ENCODE results near the gene MGME1. TPM values are rescaled to one million over a fixed set of nuclear protein-coding genes. Genes with fewer than 3 reads are reported as not detected.

MGME1 gene
- total RNA-seq, 1 experiment from 2014 or later, result 50.5 TPM

- H3K4me3 Mint-ChIP-seq (ENCODE audit: unreplicated experiment), result no peak overlapping the region
- no peaks in the 10 kb centered on the region for H3K9me3 Mint-ChIP-seq (ENCODE audit: unreplicated experiment)
- Histone ChIP-seq H3K4me3 (ENCODE audit: low read depth, low read length) (no peak overlapping the region), H3K9me3 (no peaks in the 10 kb centered on the region), H3K36me3 (ENCODE audit: control insufficient read depth, insufficient read depth, low read length) (no peaks in the 10 kb centered on the region; the same call in 1 of the 2 replicates), H3K4me1 (peaks cover 20% of the 10 kb centered on the region), H3K27me3 (replicated peaks; ENCODE audit: control insufficient read depth, insufficient read depth, low read length) (no peaks in the 10 kb centered on the region)
- H3K4me1 Mint-ChIP-seq (ENCODE audit: low read depth, unreplicated experiment), result peaks cover 3% of the 10 kb centered on the region
- no peak for TF ChIP-seq CTCF (IDR thresholded peaks at IDR 0.05; ENCODE audit: insufficient read depth in 1 of 2, low read depth in 1 of 2, low read length in 1 of 2, severe bottlenecking in 1 of 2, unreplicated experiment in 1 of 2)
- no peak for DNase-seq
- no peaks in the 10 kb centered on the region for H3K27me3 Mint-ChIP-seq (ENCODE audit: insufficient read depth, unreplicated experiment)
- intact Hi-C loops (cut with micrococcal nuclease; ENCODE audit: unreplicated experiment), result no loop called here
- peaks cover 6% of the 10 kb centered on the region for H3K36me3 Mint-ChIP-seq (ENCODE audit: insufficient read depth, unreplicated experiment)
- no TSS peak for BruUV-seq (replicated peaks)
- H3K27ac Mint-ChIP-seq (ENCODE audit: unreplicated experiment), result no peak overlapping the region
- ChIA-PET POLR2A (no interaction called here), CTCF (no interaction called here)
Measured at GRCh38 chr20:17921774-17922173, 47.0 kb upstream of the MGME1 start.

- Mint-ChIP-seq H3K4me3 (ENCODE audit: unreplicated experiment) (no peak overlapping the region), H3K4me1 (ENCODE audit: low read depth, unreplicated experiment) (peaks cover 34% of the 10 kb centered on the region), H3K27me3 (ENCODE audit: insufficient read depth, unreplicated experiment) (no peaks in the 10 kb centered on the region), H3K9me3 (ENCODE audit: unreplicated experiment) (no peaks in the 10 kb centered on the region), H3K27ac (ENCODE audit: unreplicated experiment) (no peak overlapping the region), H3K36me3 (ENCODE audit: insufficient read depth, unreplicated experiment) (peaks cover 12% of the 10 kb centered on the region)
- no TSS peak for BruUV-seq (replicated peaks)
- POLR2A ChIA-PET, result no interaction called here
- DNase-seq, result peak in 1 of 2 experiments; percentile 66
- Histone ChIP-seq H3K27me3 (replicated peaks; ENCODE audit: control insufficient read depth, insufficient read depth, low read length) (no peaks in the 10 kb centered on the region), H3K36me3 (ENCODE audit: control insufficient read depth, insufficient read depth, low read length) (no peaks in the 10 kb centered on the region; the same call in 1 of the 2 replicates), H3K9me3 (no peaks in the 10 kb centered on the region), H3K4me3 (ENCODE audit: low read depth, low read length) (no peak overlapping the region), H3K4me1 (peaks cover 47% of the 10 kb centered on the region)
- CTCF ChIA-PET, result no interaction called here
- intact Hi-C loops (cut with micrococcal nuclease; ENCODE audit: unreplicated experiment), result no loop called here
- no peak for TF ChIP-seq CTCF (IDR thresholded peaks at IDR 0.05; ENCODE audit: insufficient read depth in 1 of 2, low read depth in 1 of 2, low read length in 1 of 2, severe bottlenecking in 1 of 2, unreplicated experiment in 1 of 2)
Measured at GRCh38 chr20:17925141-17925939, 43.5 kb upstream of the MGME1 start.

GRCh38 chr20:17925940-17926300 lies 42.9 kb upstream of the MGME1 start:
- no peaks in the 10 kb centered on the region for H3K27me3 Mint-ChIP-seq (ENCODE audit: insufficient read depth, unreplicated experiment)
- H3K9me3 Mint-ChIP-seq (ENCODE audit: unreplicated experiment), result no peaks in the 10 kb centered on the region
- BruUV-seq (replicated peaks), result no TSS peak
- DNase-seq, result no peak
- peaks cover 34% of the 10 kb centered on the region for H3K4me1 Mint-ChIP-seq (ENCODE audit: low read depth, unreplicated experiment)
- intact Hi-C loops (cut with micrococcal nuclease; ENCODE audit: unreplicated experiment), result no loop called here
- peaks cover 47% of the 10 kb centered on the region for H3K4me1 ChIP-seq
- H3K36me3 ChIP-seq (ENCODE audit: control insufficient read depth, insufficient read depth, low read length), result no peaks in the 10 kb centered on the region; the same call in 1 of the 2 replicates
- no peak overlapping the region for H3K27ac Mint-ChIP-seq (ENCODE audit: unreplicated experiment)
- H3K9me3 ChIP-seq, result peaks cover 1% of the 10 kb centered on the region; the same call in 1 of the 2 replicates
- no peaks in the 10 kb centered on the region for H3K27me3 ChIP-seq (replicated peaks; ENCODE audit: control insufficient read depth, insufficient read depth, low read length)
- peaks cover 12% of the 10 kb centered on the region for H3K36me3 Mint-ChIP-seq (ENCODE audit: insufficient read depth, unreplicated experiment)
- H3K4me3 ChIP-seq (ENCODE audit: low read depth, low read length), result no peak overlapping the region
- ChIA-PET POLR2A (no interaction called here), CTCF (no interaction called here)
- no peak for TF ChIP-seq CTCF (IDR thresholded peaks at IDR 0.05; ENCODE audit: insufficient read depth in 1 of 2, low read depth in 1 of 2, low read length in 1 of 2, severe bottlenecking in 1 of 2, unreplicated experiment in 1 of 2)
- no peak overlapping the region for H3K4me3 Mint-ChIP-seq (ENCODE audit: unreplicated experiment)
